Activated CD4-positive, alpha-beta T cell treated with anti-CD3 and anti-CD28 coated beads, Interleukin-2, Interleukin-6, amounts not matched to agents 100 ng/mL and 50 ng/mL, durations not matched to agents 16 hours and 8 hours (primary cell): Measurements from ENCODE around the gene SSX3.
"Not testable (repeated sequence)": the region's sequence is repeated elsewhere in the genome, so short reads cannot be mapped to it uniquely, and the experiment has no call there.

Experiments used
- DNase-seq: peaks from one replicate; pipeline ENCODE4 v3.0.0-alpha.2; 2020

SSX3 gene

DNA sequence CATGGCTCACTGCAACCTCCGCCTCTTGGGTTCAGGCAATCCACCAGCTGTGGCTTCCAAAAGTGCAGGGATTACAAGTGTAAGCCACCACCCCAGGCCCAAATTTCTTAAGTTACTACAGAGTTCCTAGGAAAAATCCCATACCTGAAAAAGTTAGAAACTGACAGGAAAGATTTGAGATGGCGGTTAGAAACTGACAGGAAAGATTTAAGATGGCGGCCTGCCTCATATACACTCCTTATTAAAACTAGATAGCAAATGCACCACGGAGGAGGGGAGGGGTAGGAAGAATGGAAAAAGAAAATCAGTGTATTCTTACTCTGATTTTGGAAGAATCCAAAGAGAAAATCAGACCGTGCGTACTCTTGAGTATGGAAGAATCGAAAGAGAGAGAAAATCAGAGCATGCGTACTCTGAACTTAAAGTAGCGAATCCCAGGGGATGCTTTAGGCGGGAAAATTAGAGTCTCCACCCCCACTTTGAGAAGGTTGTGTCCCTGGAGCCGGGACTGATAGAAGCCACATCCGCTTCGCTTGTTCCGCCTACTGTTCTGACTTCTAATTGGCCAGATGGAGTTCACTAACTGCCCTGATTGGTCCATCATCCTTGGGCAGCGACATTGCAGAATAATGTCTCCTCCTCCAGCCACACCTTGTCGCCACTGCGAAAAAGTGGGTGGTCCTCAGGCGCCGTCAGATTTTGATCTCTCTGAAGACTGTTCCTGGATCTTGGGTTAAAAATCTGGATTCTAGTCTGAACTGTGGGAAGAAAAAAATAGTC is at the start of gene SSX3:
TSS of gene SSX3 (minus strand) at position 389 of the 780 bp plus-strand sequence. CDS start 1,454 bp downstream, outside the sequence.
- DNase-seq: not testable (repeated sequence)

DNA sequence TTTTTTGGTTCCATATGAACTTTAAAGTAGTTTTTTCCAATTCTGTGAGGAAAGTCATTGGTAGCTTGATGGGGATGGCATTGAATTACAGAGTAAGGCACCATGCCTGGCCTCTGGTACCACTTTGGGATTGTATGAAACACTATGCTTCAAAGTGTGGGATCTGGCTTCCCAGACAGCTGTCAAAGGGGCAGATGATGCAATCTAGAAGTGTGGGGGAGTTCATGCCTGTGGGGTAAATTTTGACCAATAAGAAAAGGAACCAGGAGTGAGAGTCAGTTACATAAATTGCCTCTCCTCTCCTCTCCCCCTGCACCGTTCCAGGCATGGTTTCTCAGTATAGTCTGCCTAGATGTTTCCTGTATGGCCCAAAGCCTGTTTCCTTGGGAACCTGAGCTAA is 41.3 kb upstream of the SSX3 start:
- not testable (repeated sequence) for DNase-seq

- not testable (repeated sequence) for DNase-seq
Observed at GRCh38 chrX:48396931-48397330, 40.4 kb upstream of the SSX3 start.

GRCh38 chrX:48383239-48383638 is 26.7 kb upstream of the SSX3 start, which contains the start of gene SSX4:
SSX4 (plus strand) TSS chrX:48383539; CDS start chrX:48384054, 515 bp downstream.
- DNase-seq: not testable (repeated sequence)

DNA sequence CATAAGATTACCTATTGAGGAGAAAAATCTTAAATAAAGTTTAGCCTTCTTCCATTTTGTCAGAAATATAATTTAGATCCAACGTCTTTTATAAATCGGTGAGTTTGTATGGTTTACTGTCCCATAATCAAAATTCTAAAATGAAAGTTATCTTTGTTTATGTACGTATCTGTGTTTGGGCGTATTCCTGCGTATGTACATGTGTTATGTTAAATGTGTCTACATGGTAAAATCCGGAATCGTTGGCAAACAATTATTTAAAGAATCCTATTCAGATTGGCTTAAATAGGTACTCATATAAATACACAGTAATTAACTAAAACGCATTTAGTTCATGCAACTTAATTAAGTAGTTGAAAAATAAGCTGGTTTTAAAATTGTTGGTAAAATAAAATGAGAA is 13.9 kb upstream of the SSX3 start:
- not testable (repeated sequence) for DNase-seq

DNA sequence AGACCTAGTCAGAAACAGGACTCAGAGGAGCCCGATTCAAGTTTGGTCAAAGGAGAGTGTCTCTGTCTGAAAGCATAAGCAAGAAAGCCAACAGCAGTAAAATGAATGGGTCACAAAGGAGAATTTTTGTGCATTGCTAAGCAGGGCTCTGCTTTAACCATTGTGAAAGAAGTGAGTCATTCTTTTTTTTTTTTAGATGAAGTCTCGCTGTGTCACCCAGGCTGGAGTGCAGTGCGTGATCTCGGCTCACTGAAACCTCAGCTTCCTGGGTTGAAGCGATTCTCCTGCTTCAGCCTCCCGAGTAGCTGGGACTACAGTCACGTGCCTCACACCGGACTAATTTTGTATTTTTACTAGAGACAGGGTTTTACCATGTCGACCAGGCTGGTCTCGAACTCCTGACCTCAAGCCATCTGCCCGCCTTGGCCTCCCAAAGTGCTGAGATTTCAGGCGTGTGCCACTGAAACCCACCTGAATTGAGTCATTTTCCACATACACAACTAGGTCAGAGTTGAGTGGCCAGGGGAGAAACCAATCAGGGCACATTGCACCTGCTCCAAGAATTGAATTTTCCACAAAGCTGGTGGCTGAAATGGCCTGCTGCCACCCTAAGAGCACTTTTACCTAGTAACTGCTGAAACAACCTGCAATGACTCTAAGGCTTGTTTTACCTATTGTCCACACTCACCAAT is 11.4 kb upstream of the SSX3 start:
- DNase-seq: not testable (repeated sequence)

GRCh38 chrX:48359281-48359680 is 2.8 kb upstream of the SSX3 start:
- not testable (repeated sequence) for DNase-seq

DNA sequence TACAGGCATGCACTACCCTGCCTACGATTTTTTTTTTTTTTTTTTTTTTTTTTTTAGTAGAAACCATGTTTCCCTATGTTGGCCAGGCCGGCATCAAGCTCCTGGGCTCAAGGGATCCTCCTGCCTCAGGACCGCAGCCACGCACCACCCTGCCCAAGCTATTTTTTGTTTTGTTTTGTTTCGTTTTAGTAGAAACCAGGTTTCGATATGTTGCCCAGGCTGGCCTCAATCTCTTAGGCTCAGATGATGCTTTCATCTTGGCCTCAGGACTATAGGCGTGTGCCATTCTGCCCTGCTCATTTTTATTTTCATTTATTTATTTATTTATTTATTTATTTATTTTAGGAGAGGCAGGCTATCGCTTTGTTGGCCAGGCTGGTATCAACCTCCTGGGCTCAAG is 1.2 kb upstream of the SSX3 start:
- no peak for DNase-seq

DNA sequence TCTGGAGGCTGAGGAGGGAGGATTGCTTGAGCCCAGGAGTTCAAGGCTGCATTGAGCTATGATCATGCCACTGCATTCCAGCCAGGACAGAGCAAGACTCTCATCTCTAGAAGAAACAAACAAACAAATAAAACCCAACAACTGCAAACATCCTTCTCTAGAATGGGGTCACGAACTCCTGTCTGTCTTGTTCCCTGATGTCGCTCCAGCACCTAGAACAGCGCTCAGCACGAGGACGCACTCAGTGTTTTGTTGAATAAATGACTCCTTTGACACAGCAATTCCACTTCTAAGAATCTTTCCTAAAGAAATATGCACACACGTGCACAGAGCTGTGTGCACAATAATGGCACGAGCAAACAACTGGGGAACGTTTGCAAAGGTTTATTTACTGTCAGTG is 10.4 kb downstream of the SSX3 start:
- not testable (repeated sequence) for DNase-seq

DNA sequence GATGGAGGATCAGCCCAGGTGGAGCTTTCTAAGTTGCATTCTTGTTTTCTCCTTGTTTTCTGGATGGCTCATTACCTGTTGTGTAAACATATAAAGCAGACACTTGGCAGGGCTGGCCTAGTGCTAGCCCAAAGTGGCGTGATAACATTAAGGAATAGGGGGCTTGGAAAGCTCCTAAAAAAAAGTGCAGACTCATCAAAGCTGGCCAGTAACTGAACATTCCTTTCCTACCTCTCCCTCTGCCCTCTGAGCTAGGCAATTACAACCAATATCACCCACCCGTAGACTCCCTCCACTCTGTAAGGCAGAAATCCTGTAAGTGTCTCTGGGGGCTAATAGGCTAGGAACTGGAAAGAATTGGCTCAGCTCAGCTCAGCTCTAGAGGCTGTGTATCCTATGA is 42.5 kb downstream of the SSX3 start:
- not testable (repeated sequence) for DNase-seq

DNA sequence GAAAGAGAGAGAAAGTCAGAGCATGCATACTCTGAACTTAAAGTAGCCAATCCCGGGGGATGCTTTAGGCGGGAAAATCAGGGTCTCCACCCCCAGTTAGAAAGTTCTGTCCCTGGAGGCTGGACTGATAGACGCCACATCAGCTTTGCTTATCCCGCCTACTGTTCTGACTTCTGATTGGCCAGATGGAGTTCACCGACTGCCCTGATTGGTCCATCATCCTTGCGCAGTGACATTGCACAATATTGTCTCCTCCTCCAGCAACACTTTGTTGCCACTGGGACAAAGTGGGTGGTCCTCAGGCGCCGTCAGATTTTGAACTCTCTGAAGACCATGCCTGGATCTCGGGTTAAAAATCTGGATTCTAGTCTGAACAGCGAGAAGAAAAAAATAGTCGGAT is 50.3 kb downstream of the SSX3 start:
- no peak for DNase-seq
